Measurements from ENCODE around the gene EFS.

The EFS gene

GRCh38 chr14:23359722-23360447 lies 5.1 kb downstream of the EFS start:
- in situ Hi-C loops (cut with HindIII; ENCODE audit: low sequenced_read_pairs), result no loop called here
- TF ChIP-seq CTCF (IDR thresholded peaks at IDR 0.05; ENCODE audit: low read depth, low read length), result no peak
- DNase-seq (ENCODE audit: low read depth, low spot score), result no peak
- no peak overlapping the region for H3K4me3 ChIP-seq (ENCODE audit: low read depth, low read length)

- DNase-seq (ENCODE audit: low read depth, low spot score), result no peak
- in situ Hi-C loops (cut with HindIII; ENCODE audit: low sequenced_read_pairs), result no loop called here
- no peak for TF ChIP-seq CTCF (IDR thresholded peaks at IDR 0.05; ENCODE audit: low read depth, low read length)
- H3K4me3 ChIP-seq (ENCODE audit: low read depth, low read length), result no peak overlapping the region
Measured at GRCh38 chr14:23359167-23359626, 5.8 kb downstream of the EFS start.

GRCh38 chr14:23358553-23359166 lies 6.3 kb downstream of the EFS start:
- in situ Hi-C loops (cut with HindIII; ENCODE audit: low sequenced_read_pairs), result no loop called here
- no peak overlapping the region for H3K4me3 ChIP-seq (ENCODE audit: low read depth, low read length)
- TF ChIP-seq CTCF (IDR thresholded peaks at IDR 0.05; ENCODE audit: low read depth, low read length), result no peak
- no peak for DNase-seq (ENCODE audit: low read depth, low spot score)

DNA sequence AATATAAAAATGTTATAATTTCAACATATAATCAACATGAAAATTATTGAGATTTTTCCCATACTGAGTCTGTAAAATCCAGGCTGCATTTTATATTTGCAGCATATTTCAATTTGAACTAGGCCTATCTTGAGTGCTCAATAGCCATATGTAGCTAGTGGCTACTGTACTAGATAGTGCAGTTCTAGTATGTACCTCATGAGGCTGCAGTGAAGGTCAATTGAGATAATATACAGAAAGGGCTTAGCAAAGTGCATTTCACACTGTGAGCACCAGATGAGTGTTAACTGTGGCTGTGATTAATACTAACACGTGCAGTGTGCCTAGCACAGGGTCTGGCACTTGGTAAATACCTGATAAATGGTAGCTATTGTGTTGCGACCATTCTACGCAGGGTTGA lies 6.9 kb downstream of the EFS start:
- in situ Hi-C loops (cut with HindIII; ENCODE audit: low sequenced_read_pairs), result no loop called here
- DNase-seq (ENCODE audit: low read depth, low spot score), result no peak

GRCh38 chr14:23357261-23357660 lies 7.7 kb downstream of the EFS start:
- no peak overlapping the region for H3K4me3 ChIP-seq (ENCODE audit: low read depth, low read length)
- in situ Hi-C loops (cut with HindIII; ENCODE audit: low sequenced_read_pairs), result no loop called here
- no peak for TF ChIP-seq CTCF (IDR thresholded peaks at IDR 0.05; ENCODE audit: low read depth, low read length)
- no peak for DNase-seq (ENCODE audit: low read depth, low spot score)

More for the DNA sequence above, 6.9 kb downstream of the EFS start:
- no peak overlapping the region for H3K4me3 ChIP-seq (ENCODE audit: low read depth, low read length)
- TF ChIP-seq CTCF (IDR thresholded peaks at IDR 0.05; ENCODE audit: low read depth, low read length), result no peak

DNA sequence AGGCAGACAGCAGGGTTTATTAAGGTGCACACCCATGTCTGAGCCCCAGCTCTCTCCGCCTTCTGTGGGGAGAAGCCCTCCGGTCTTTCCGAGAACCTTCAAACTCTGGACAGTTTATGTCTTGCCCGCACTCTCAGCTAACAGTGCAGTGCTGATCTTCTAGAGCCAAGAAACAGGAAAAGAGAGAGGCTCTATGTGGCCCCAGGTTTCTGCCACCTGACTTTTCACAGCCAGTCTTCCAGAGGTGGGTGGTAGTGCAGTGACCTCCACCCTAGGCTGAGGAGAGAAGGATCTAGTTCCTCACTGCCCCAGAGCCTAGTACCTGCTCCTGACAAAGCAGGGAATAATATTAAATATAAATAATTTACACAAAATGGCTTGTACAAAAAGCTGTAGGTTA lies 8.3 kb downstream of the EFS start:
- TF ChIP-seq CTCF (IDR thresholded peaks at IDR 0.05; ENCODE audit: low read depth, low read length), result no peak
- DNase-seq (ENCODE audit: low read depth, low spot score), result no peak
- H3K4me3 ChIP-seq (ENCODE audit: low read depth, low read length), result no peak overlapping the region
- in situ Hi-C loops (cut with HindIII; ENCODE audit: low sequenced_read_pairs), result no loop called here
